ENCODE measurements around the gene FOXG1.

DNA sequence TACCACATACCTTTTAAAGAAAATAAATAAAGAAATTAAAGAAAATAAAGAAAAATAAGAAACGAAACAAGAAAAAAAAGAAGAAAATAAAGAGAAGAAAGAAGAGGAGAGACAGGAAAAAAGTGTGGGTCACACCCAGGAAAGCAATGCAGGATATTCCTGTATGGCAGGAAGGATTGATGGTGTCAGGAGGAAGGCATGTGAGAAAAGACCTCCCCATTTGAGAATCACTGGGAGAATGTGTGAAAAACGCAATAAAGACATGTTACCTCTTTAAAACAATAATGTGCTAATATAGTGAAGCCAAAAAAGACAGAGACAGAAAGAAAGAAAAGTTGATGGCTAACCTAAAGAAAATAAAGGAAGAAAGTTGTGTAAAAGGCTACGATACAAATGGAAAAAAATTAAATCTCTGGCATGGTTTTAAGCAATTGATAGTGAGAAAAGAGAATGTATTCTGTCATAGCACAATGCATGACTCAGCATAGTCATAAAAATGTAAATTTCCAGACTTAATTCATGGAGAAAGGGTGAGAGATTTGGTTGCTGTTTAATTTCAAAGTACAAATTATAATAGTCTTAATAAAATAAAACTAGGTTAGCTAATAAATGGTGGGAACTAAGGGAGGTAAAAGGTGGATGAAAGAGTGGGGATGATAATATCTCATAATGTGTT is 24.3 kb upstream of the FOXG1 start:
- TF ChIP-seq, protein P1, sequence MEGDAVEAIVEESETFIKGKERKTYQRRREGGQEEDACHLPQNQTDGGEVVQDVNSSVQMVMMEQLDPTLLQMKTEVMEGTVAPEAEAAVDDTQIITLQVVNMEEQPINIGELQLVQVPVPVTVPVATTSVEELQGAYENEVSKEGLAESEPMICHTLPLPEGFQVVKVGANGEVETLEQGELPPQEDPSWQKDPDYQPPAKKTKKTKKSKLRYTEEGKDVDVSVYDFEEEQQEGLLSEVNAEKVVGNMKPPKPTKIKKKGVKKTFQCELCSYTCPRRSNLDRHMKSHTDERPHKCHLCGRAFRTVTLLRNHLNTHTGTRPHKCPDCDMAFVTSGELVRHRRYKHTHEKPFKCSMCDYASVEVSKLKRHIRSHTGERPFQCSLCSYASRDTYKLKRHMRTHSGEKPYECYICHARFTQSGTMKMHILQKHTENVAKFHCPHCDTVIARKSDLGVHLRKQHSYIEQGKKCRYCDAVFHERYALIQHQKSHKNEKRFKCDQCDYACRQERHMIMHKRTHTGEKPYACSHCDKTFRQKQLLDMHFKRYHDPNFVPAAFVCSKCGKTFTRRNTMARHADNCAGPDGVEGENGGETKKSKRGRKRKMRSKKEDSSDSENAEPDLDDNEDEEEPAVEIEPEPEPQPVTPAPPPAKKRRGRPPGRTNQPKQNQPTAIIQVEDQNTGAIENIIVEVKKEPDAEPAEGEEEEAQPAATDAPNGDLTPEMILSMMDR (IDR thresholded peaks at IDR 0.05; ENCODE audit: poor library complexity, severe bottlenecking) = no peak
- TF ChIP-seq, protein P2, sequence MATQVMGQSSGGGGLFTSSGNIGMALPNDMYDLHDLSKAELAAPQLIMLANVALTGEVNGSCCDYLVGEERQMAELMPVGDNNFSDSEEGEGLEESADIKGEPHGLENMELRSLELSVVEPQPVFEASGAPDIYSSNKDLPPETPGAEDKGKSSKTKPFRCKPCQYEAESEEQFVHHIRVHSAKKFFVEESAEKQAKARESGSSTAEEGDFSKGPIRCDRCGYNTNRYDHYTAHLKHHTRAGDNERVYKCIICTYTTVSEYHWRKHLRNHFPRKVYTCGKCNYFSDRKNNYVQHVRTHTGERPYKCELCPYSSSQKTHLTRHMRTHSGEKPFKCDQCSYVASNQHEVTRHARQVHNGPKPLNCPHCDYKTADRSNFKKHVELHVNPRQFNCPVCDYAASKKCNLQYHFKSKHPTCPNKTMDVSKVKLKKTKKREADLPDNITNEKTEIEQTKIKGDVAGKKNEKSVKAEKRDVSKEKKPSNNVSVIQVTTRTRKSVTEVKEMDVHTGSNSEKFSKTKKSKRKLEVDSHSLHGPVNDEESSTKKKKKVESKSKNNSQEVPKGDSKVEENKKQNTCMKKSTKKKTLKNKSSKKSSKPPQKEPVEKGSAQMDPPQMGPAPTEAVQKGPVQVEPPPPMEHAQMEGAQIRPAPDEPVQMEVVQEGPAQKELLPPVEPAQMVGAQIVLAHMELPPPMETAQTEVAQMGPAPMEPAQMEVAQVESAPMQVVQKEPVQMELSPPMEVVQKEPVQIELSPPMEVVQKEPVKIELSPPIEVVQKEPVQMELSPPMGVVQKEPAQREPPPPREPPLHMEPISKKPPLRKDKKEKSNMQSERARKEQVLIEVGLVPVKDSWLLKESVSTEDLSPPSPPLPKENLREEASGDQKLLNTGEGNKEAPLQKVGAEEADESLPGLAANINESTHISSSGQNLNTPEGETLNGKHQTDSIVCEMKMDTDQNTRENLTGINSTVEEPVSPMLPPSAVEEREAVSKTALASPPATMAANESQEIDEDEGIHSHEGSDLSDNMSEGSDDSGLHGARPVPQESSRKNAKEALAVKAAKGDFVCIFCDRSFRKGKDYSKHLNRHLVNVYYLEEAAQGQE (IDR thresholded peaks at IDR 0.05; ENCODE audit: borderline replicate concordance) = no peak
- TF ChIP-seq POLR2AphosphoS5 (IDR thresholded peaks at IDR 0.05) = no peak

Data from neural cell (in vitro differentiated cells).